NT2/D1 (cell line): Measurements from ENCODE around the gene PBX1.

Source experiments
- DNase-seq: peaks from one replicate; pipeline ENCODE4 v3.0.0-alpha.2; 2011; ENCODE audit warnings: low read depth, low spot score
- H3K27me3 ChIP-seq: 2 replicates; pipeline ENCODE4 v1.6.0; 2011; ENCODE audit warnings: mild to moderate bottlenecking; ENCODE audit not compliant: insufficient read length, insufficient read depth
- H3K36me3 ChIP-seq: 2 replicates; pipeline ENCODE4 v1.6.1; 2011; ENCODE audit warnings: mild to moderate bottlenecking, low read length, mixed read lengths; ENCODE audit not compliant: insufficient read depth, insufficient read length
- H3K4me1 ChIP-seq: 2 replicates; pipeline ENCODE4 v1.5.1; 2011; ENCODE audit not compliant: insufficient read depth, insufficient read length
- H3K4me3 ChIP-seq: 2 replicates; pipeline ENCODE4 v1.5.1; 2011; ENCODE audit warnings: low read depth; ENCODE audit not compliant: insufficient read length
- H3K9ac ChIP-seq: 2 replicates; pipeline ENCODE4 v1.6.0; 2011; ENCODE audit warnings: low read depth; ENCODE audit not compliant: insufficient read length
- H3K9me3 ChIP-seq: 2 replicates; pipeline ENCODE4 v1.5.1; 2011; ENCODE audit warnings: mild to moderate bottlenecking, low read length; ENCODE audit not compliant: insufficient read depth
- SUZ12 ChIP-seq: IDR thresholded peaks from 2 replicates; pipeline ENCODE4 v1.6.1; 2011; ENCODE audit not compliant: insufficient read length, insufficient read depth; ENCODE audit errors: extremely low read depth
- YY1 ChIP-seq: IDR thresholded peaks from 2 replicates; pipeline ENCODE4 v1.6.1; 2011; ENCODE audit not compliant: insufficient read length, insufficient read depth
- ZNF274 ChIP-seq: IDR thresholded peaks from 2 replicates; pipeline ENCODE4 v1.6.1; 2011; ENCODE audit warnings: mild to moderate bottlenecking, low read depth, low read length

Gene PBX1

DNA sequence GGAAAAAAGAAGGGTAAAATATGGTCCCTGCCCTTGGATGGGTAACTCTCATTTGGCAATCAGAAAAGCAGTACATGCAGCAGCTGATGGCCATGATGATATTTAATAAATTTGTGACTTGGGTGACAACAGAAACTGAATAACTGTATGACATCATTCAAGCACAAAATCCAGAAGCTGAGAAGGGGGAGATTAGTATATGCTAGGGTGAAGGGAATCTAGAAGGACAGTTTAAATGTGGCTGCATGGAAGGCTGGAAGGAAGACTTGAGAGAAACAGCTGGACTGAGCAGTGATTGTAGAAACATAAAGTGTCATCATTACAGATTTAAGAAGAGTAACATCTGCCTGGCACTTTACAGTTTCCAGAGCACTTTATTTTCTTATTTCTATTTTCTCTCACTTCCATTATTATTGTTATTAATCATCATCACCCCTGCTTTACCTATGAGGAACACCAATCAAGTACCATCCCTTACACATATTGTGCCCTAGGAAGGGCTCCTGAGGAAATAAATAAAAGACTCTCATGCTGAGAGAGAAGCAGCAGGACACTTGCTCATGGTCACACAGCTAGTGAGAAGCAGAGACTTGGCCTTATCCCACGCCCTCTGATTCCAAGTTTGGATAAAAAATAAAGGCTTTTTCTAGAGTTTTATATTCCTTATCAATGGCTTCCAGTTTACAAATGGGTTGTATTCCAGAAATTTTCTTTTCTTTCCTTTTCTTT, 207.2 kb downstream of the PBX1 start:
- Histone ChIP-seq H3K4me1 (no peaks in the 10 kb centered on the region), H3K9me3 (no peaks in the 10 kb centered on the region), H3K4me3 (no peak overlapping the region), H3K36me3 (no peaks in the 10 kb centered on the region), H3K27me3 (no peaks in the 10 kb centered on the region), H3K9ac (no peak overlapping the region)
- no peak for DNase-seq
- TF ChIP-seq SUZ12 (no peak), YY1 (no peak), ZNF274 (no peak)

GRCh38 chr1:164767752-164768402, 208.9 kb downstream of the PBX1 start:
- no peak for DNase-seq
- Histone ChIP-seq H3K9ac (no peak overlapping the region), H3K9me3 (no peaks in the 10 kb centered on the region), H3K36me3 (no peaks in the 10 kb centered on the region), H3K4me3 (no peak overlapping the region), H3K4me1 (peaks cover 4% of the 10 kb centered on the region), H3K27me3 (no peaks in the 10 kb centered on the region)
- TF ChIP-seq SUZ12, result no peak
- no peak for TF ChIP-seq YY1
- TF ChIP-seq ZNF274, result no peak

DNA sequence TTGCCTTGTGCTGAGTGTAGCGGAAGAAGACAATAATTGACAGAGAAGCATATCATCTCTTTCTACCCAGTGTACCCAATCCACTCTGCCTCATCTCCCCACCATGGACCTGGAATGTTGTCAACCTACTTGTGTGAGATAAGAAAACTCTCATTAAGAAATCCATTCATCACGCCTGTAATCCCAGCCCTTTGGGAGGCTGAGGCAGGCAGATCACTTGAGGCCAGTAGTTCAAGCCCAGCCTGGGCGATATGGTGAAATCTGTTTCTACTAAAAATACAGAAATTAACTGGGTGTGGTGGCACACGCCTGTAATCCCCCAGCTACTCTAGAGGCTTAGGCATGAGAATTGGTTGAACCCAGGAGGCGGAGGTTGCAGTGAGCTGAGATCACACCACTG, 209.6 kb downstream of the PBX1 start:
- Histone ChIP-seq H3K4me1 (peaks cover 4% of the 10 kb centered on the region), H3K9me3 (no peaks in the 10 kb centered on the region), H3K9ac (no peak overlapping the region), H3K27me3 (no peaks in the 10 kb centered on the region), H3K4me3 (no peak overlapping the region), H3K36me3 (no peaks in the 10 kb centered on the region)
- DNase-seq, result no peak
- TF ChIP-seq SUZ12 (no peak), YY1 (no peak), ZNF274 (no peak)

- no peak for DNase-seq
- Histone ChIP-seq H3K4me1 (peaks cover 6% of the 10 kb centered on the region), H3K9ac (no peak overlapping the region), H3K36me3 (no peaks in the 10 kb centered on the region), H3K27me3 (no peaks in the 10 kb centered on the region), H3K9me3 (no peaks in the 10 kb centered on the region), H3K4me3 (no peak overlapping the region)
- TF ChIP-seq YY1 (no peak), ZNF274 (no peak), SUZ12 (no peak)
Measured at GRCh38 chr1:164769486-164770130, 210.6 kb downstream of the PBX1 start.

- H3K27me3 ChIP-seq, result no peaks in the 10 kb centered on the region
- no peak for DNase-seq
- H3K4me1 ChIP-seq, result peaks cover 7% of the 10 kb centered on the region
- no peak overlapping the region for H3K4me3 ChIP-seq
- no peaks in the 10 kb centered on the region for H3K9me3 ChIP-seq
- TF ChIP-seq ZNF274, result no peak
- no peak for TF ChIP-seq SUZ12
- TF ChIP-seq YY1, result no peak
- no peak overlapping the region for H3K9ac ChIP-seq
- H3K36me3 ChIP-seq, result no peaks in the 10 kb centered on the region
Measured at GRCh38 chr1:164770131-164770529, 211.1 kb downstream of the PBX1 start.

- no peak for DNase-seq
- no peaks in the 10 kb centered on the region for H3K36me3 ChIP-seq
- no peak overlapping the region for H3K4me3 ChIP-seq
- H3K9me3 ChIP-seq, result no peaks in the 10 kb centered on the region
- H3K9ac ChIP-seq, result no peak overlapping the region
- no peak for TF ChIP-seq SUZ12
- no peak for TF ChIP-seq ZNF274
- no peak for TF ChIP-seq YY1
- H3K4me1 ChIP-seq, result peaks cover 7% of the 10 kb centered on the region
- no peaks in the 10 kb centered on the region for H3K27me3 ChIP-seq
Measured at GRCh38 chr1:164771041-164771618, 212.1 kb downstream of the PBX1 start.
